Measurements from ENCODE around the gene BHLHE40.
"Not testable (repeated sequence)": the region's sequence is repeated elsewhere in the genome, so short reads cannot be mapped to it uniquely, and the experiment has no call there.

BHLHE40 gene

GRCh38 chr3:4957978-4958377, 21.3 kb upstream of the BHLHE40 start:
- H3K27ac ChIP-seq: no peak overlapping the region
- H3K4me3 ChIP-seq: no peak overlapping the region

GRCh38 chr3:4959180-4959579, 20.1 kb upstream of the BHLHE40 start:
- Histone ChIP-seq H3K4me3 (no peak overlapping the region), H3K27ac (no peak overlapping the region)

- H3K27ac ChIP-seq, H3K4me3 ChIP-seq: not testable (repeated sequence)
These were observed 17.4 kb upstream of the BHLHE40 start for GRCh38 chr3:4961865-4962264.

GRCh38 chr3:4963669-4964570, 15.3 kb upstream of the BHLHE40 start:
- no peak overlapping the region for H3K4me3 ChIP-seq
- no peak overlapping the region for H3K27ac ChIP-seq

DNA sequence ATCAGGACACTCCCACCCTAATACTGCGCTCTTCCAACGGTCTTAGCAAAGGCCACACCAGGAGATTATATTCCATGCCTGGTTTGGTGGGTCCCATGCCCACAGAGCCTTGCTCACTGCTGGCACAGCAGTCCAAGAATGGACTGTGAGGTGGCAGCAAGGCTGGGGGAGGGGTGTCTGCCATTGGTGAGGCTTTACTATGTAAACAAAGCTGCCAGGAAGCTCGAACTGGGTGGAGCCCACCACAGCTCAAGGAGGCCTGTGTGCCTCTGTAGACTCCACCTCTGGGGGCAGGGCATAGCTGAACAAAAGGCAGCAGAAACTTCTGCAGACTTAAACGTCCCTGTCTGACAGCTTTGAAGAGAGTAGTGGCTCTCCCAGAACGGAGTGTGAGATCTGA, 13.2 kb upstream of the BHLHE40 start:
- not testable (repeated sequence) for H3K4me3 ChIP-seq
- peak overlapping the region in 1 of 21 experiments; percentile 5 for H3K27ac ChIP-seq

DNA sequence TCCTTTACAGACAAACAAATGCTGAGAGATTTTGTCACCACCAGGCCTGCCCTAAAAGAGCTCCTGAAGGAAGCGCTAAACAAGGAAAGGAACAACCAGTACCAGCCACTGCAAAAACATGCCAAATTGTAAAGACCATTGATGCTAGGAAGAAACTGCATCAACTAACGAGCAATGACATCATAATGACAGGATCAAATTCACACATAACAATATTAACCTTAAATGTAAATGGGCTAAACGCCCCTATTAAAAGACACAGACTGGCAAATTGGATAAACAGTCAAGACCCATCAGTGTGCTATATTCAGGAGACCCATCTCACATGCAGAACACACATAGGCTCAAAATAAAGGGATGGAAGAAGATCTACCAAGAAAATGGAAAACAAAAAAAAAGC, 11.6 kb upstream of the BHLHE40 start:
- H3K27ac ChIP-seq, H3K4me3 ChIP-seq: not testable (repeated sequence)

GRCh38 chr3:4971437-4971836, 7.8 kb upstream of the BHLHE40 start:
- H3K27ac ChIP-seq, H3K4me3 ChIP-seq: not testable (repeated sequence)

DNA sequence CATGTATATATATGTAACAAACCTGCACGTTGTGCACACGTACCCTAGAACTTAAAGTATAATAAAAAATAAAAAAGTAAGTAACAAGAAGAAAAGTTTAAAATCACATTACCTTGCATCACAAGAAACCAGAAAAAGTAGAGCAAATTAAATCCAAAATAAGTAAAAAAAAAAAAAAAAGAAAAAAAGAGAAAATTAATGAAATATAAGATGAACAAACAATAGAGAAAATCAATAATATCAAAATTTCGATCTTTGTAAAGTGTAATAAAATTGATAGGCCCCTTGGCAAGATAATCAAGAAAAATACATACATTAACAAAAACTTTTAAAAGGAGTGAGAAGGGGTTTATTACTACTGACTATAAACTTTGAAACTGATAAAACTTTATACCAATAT, 7.4 kb upstream of the BHLHE40 start:
- H3K4me3 ChIP-seq: no peak overlapping the region
- H3K27ac ChIP-seq: no peak overlapping the region

DNA sequence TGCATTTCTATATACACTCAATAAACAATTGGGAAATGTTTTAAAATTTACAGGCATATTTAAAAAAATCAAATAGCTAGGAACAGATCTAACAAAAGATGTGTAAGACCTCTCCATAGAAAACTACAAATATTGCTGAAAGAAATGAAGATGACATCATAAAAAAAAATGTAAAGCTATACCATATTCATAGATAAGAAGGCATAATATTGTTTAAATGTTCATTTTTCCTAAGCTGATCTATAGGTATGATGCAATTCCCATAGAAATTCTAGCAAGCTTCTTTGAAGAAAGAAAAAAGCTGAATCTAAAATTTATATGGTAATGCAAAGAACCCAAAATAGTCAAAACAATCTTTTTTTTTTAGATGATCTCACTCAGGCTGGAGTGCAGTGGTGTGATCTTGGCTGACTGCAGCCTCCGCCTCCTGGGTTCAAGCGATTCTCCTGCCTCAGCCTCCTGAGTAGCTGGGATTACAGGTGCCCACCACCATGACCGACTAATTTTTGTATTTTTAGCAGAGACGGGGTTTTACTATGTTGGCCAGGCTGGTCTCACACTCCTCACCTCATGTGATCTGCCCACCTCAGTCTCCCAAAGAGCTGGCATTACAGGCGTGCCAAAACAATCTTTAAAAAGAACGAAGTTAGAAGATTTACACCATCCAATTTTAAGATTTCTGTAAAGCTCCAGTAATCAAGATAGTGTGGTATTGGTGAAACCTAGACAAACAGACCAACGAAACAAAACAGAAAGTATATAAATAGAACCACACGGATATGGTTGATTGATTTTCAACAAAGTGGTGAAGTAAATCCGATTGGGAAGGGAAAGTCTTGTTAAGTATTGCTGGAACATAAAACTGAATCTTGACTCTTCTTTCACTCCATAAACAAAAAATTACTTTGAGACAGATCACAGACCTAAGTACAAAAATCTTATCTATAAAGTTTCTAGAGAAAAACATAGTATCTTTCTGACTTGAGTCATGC, 6.3 kb upstream of the BHLHE40 start:
- H3K4me3 ChIP-seq: no peak overlapping the region

GRCh38 chr3:4974154-4974553, 5.1 kb upstream of the BHLHE40 start:
- no peak overlapping the region for H3K4me3 ChIP-seq

More for the DNA sequence above, 6.3 kb upstream of the BHLHE40 start:
- no peak overlapping the region for H3K27ac ChIP-seq

DNA sequence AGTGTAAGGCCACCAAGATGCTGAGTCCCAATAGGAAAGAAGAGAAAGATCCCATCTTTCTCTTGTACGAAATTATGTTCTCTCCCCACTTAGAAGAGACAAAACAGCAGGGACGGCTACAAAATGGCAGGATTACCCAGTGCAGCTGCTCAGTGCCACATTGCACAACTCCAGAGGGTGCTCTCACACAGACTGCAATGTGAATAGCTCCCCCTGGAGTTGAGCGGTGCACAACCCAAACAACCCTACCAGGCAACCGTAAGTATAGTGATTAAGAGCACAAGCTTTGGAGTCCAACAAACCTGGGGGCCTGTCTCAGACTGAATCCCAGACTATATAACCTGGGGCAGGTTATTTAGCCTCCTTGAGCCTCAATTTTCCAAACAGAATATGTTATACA, 3.1 kb upstream of the BHLHE40 start:
- Histone ChIP-seq H3K27ac (peak overlapping the region in 18 of 21 experiments; percentile 26 to 100 (median 99)), H3K4me3 (no peak overlapping the region)

More at GRCh38 chr3:4974154-4974553, 5.1 kb upstream of the BHLHE40 start:
- H3K27ac ChIP-seq: no peak overlapping the region

DNA sequence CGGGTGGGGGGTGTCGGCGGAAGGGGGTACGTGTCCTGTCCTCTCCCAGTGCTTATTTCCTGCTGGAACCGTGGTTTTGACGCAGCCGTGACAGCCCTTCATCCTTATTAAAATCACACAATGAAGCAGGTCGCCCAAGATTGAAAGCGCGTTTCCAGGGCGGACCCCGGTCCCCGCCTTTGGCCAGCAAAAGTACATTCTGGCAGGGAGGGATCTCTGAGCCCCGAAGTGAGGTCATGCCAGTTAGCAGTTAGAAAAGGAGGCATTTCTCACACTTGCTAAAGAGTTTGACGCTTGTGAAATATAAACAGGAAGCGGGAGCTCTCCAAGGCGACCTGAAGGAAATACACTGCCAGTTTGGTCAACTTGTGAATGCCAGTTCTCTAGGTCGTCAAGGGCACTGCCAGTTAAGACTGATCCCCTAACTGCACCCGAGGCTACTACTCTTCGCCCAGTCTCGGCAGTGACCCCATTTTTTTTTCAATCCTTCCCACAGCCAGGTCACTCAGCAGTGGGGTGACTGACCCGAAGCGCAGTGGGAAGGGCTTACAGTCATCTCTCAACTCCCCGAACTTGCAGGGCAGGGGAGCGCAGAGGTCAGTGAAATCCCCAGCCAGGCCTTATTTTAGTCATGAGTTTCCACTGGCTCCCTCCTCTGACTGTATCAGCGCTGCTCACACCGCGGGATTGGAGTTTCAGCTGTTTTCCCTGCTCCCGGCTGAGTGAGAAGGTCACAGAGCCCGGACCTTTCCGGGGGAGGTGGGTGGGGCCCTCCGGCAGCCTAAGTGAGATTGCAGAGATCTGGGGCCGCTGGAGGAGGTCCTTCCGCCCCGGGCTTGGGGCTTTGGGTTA, 2.0 kb upstream of the BHLHE40 start:
- Histone ChIP-seq H3K4me3 (peak overlapping the region; percentile 68 to 95 (median 87)), H3K27ac (peak overlapping the region; percentile 95 to 100 (median 99))

DNA sequence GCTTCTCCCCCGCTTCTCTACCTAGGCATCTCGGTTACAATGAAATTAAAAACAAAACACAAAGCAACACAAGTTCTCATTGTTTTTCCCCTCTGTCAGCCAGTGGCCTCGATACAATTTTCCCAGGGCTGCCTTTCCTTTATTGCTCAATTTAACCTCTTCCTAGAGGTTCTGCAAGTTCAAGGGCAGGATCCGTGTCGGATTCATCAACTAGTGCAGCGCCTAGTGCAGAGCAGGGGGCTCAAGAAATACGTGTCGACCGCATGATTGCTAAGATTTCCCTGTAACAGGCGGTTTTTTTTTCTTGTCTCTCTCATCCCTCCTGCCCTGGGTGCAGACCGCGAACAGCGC, 1.4 kb upstream of the BHLHE40 start:
- Histone ChIP-seq H3K4me3 (peak overlapping the region; percentile 68 to 95 (median 87)), H3K27ac (peak overlapping the region; percentile 95 to 100 (median 99))

DNA sequence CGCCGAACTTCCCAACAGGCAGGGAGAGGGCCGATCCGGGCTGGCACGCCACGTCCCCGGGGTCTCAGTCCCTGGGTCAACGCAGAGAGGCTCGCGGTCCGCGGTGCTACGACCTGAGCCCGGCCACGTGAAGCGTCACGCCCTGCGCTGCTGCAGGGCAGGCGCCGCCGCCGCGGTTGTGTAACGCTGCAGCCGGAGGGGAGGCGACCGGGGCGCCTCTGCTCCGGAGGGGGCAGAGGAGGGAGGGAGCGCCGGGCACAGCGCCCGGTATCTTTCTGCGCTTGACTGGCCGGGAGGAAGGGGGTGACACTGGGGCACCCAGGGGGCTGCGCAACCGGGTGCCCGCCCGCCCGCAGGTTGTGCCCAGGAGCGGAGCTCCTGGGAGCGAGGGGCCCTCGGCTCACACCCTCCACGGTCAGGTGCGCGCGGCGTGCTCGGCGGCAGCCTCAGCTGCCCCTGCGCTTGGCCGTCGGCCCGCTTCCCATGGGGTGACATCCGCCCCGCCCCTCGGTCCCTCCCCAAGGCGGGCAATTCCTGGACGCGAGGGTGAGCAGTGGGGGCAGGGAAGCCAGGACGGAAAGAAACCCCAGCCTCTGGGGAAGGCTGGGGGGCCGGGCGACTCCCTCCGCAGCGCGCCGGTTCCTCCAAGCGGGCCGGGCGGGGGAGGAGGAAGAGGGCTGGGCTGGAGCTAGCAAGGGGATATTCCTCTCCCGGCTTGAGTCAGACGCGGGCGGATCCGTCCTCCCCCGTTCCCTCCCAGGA, 852 bp upstream of the BHLHE40 start:
- H3K4me3 ChIP-seq: peak overlapping the region; percentile 68 to 95 (median 87)
- H3K27ac ChIP-seq: peak overlapping the region; percentile 95 to 100 (median 99)

DNA sequence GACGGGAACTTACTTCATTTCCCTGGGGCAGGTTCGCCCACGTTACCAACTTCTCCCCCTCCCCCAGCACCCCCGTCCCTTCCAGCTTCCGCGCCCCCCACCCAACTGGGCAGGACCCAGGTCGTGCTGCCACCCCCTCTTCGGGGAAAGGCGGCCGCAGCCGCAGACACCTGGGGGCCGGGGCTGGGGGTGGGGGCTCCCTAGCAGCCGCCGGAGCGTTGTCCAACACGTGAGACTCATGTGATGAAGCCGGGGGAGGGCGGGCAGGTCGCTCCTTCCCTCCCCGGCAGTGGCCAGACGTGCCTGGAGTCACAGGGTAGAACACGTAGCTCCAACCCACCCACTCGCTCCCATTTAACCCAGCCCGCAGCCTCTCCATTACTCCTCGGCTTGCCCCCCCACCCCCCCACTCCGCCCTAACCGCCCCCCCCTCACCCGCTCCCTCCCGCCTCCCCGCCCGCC, 240 bp upstream of the BHLHE40 start:
- peak overlapping the region; percentile 68 to 95 (median 87) for H3K4me3 ChIP-seq
- peak overlapping the region; percentile 95 to 100 (median 99) for H3K27ac ChIP-seq

- peak overlapping the region; percentile 97 to 100 (median 99) for H3K27ac ChIP-seq
These were observed 1.3 kb downstream of the BHLHE40 start for GRCh38 chr3:4980229-4981203.

GRCh38 chr3:4981294-4981664, 2.0 kb downstream of the BHLHE40 start:
- Histone ChIP-seq H3K4me3 (peak overlapping the region; percentile 68 to 95 (median 87)), H3K27ac (peak overlapping the region; percentile 8 to 100 (median 99))

More at GRCh38 chr3:4980229-4981203, 1.3 kb downstream of the BHLHE40 start:
- H3K4me3 ChIP-seq: peak overlapping the region; percentile 68 to 95 (median 87)

Data from skin epidermis (tissue), 12 donors.